Measurements from ENCODE around the gene ARMH2.

DNA sequence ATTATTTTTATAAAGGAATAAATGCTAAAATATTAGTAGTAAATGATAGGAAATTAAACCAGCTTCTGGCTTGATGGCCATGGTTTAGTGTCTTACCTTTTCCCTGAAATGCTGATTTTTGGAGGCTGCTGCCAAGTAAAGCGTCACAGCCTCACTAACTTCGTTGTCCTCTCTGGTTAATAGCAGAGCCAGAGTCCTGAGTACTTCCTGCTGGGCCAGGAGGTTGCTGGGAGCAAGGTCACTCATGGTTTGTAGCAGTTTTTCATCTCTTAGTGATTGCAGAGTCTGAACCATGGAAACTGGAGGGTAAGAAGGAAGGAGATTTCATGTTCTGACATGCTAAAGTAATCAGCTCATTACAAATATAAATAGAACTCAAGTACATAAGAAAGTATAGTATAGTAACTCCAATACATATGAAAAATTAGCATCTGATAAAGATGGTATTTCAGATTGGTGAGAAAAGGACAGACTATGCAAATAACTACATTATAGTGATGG, 26.5 kb upstream of the ARMH2 start:
- TF ChIP-seq, protein P1, sequence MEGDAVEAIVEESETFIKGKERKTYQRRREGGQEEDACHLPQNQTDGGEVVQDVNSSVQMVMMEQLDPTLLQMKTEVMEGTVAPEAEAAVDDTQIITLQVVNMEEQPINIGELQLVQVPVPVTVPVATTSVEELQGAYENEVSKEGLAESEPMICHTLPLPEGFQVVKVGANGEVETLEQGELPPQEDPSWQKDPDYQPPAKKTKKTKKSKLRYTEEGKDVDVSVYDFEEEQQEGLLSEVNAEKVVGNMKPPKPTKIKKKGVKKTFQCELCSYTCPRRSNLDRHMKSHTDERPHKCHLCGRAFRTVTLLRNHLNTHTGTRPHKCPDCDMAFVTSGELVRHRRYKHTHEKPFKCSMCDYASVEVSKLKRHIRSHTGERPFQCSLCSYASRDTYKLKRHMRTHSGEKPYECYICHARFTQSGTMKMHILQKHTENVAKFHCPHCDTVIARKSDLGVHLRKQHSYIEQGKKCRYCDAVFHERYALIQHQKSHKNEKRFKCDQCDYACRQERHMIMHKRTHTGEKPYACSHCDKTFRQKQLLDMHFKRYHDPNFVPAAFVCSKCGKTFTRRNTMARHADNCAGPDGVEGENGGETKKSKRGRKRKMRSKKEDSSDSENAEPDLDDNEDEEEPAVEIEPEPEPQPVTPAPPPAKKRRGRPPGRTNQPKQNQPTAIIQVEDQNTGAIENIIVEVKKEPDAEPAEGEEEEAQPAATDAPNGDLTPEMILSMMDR (IDR thresholded peaks at IDR 0.05), result no peak
- no peak for TF ChIP-seq POLR2A (IDR thresholded peaks at IDR 0.05)
